ENCODE results near the gene SEC31A.

GRCh38 chr4:82913305-82913704, 22.4 kb upstream of the SEC31A start:
- TF ChIP-seq CTCF (IDR thresholded peaks at IDR 0.05) (no peak), EZH2phosphoT487 (IDR thresholded peaks at IDR 0.05) (no peak), EZH2 (IDR thresholded peaks at IDR 0.05) (no peak)

Data from neural progenitor cell (in vitro differentiated cells).